Mammary microvascular endothelial cell (primary cell): ENCODE results near the gene AHCY. TPM values are rescaled to one million over a fixed set of nuclear protein-coding genes. Genes with fewer than 3 reads are reported as not detected.

Experiments used
- total RNA-seq: library from RNA; depleted of rRNA; stranded (reverse); fragments of >200 nt; gene quantifications from 2 replicates; pipeline ENCODE4 v1.2.3, GENCODE V29; 2015

The AHCY gene
- total RNA-seq = 145 and 147 TPM in 2 replicates

DNA sequence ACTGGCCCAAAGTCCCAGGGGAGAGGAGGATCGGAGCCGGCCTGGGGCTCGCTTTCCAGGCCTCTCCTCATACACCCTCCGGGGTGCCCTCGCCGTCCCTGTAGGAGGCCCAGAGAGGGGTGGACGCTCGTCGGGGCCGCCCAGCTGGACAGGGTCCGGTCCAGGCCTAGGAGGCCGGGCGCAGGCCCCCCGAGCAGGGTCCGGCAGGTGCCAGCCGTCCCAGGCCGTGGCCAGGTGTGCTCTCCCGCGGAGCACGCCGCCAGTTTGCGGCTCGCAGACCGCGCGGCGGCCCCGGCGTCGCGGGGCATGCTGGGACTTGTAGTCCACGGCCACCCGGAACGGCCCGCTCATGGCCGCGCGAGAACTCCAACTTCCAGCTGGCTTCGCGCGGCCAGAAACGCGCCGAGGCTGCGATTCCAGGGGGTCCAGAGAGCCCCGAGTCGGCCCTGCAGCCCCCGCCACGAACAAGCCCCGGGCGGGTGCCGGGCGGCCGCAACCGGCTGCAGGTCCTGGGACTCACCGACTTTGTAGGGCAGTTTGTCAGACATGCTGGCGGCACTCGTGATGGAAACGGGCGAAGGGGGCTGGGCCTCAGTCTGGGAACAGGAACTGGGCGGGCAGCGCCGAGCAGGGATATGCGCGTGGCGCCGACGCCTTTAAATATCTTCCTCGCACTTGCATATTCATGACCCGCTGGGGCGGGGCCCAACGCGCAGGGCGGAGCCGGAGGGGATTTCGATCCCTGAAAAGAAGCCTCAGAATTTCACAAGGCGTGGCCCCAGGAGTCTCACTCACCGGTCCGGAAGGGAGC lies at the start of gene AHCY:
Gene AHCY (minus strand): TSS at position 633 of the 811 bp plus-strand sequence. CDS start 85 bp downstream, at position 548.

DNA sequence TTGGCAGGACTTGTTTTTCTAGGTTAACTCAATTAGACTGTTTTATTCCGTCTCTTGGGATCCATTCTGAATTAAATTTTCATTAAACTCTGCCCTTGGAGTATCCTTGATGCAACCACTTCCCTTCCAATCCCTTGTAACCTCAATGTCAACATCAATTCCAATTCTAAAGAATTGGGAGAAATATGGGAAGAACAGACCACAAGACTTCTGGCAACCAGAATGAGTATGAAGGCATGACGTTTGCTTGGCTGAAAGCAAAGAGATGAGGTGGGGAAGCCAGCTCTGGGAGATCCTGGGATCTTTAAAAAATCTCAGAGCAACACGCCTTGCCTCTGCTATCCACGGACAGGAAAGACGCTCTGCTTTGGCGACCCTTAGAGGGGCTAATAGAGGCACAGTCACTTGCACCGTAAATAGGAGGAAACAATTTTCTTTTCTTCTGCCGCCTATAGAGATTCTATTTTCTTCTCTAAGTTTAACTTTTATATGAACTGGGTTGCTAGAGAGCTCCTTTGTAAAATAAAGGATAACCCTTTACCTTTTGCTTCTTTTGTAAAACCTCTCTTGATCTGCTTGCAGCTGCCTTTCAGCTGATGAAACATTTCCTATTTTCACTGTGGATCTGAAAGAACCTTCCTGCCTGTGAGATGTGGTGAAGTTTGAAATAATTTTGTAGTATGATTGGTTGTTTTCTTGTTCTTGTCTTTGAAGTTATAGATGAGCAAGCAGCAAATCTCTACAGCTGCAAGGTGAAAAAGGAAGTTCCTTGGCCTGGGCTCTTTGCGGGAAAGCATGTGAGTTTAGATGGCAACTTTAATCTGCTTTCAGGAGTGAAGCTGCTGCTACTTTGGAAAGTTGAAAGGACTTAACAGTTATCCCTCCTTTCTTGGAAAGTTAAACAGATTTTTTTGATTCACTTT lies 62.2 kb downstream of the AHCY start, which contains the start of gene ASIP:
Gene ASIP (plus strand): TSS at position 731 of the 923 bp plus-strand sequence. CDS start 18,952 bp downstream, outside the sequence.

Other genes with a start within 250 kb of the AHCY start
- 93.4 and 98.2 TPM in 2 replicates for gene EIF2S2, start 191.1 kb downstream of the AHCY start, total RNA-seq
- gene ASIP, start 61.9 kb downstream of the AHCY start, total RNA-seq = not detected in 2 replicates
- gene ITCH, start 59.9 kb upstream of the AHCY start, total RNA-seq = 34.4 and 49.4 TPM in 2 replicates
- gene DYNLRB1, start 213.1 kb upstream of the AHCY start, total RNA-seq = 153 and 157 TPM in 2 replicates